ENCODE data around the gene TGFBR3. TPM values are rescaled to one million over a fixed set of nuclear protein-coding genes. Genes with fewer than 3 reads are reported as not detected.

The TGFBR3 gene
- total RNA-seq, 2 experiments from 2014 or later = 31.5 to 36.6 TPM

DNA sequence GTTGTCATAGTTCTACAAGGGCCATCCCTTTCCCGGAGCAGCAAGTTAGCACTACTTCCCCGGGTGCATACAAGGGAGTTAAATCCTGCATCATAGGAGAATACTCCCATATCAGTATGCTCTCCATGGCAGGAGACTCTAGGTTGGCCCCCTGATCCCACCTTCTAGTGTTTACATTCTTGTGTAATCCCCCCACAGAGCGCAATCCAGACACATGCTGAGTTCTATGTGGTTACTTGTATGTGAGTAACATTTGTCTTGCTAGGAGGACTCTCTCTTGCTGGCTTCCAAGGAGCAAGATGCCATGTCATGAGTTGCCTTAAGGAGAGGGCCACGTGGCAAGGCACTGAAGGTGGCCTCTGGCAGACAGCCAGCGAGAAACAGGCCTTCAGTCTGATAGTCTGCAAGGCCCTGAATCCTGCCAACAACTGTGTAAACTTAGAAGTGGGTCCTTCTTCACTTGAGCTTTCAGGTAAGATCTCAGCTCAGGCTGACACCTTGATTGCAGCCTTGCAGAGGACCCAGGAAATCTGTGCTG is 230.0 kb downstream of the TGFBR3 start:
- no peaks in the 10 kb centered on the region for H3K4me1 ChIP-seq (ENCODE audit: insufficient read depth, low read length)
- no peak overlapping the region for H3K4me3 Mint-ChIP-seq
- peaks cover 0 to under 1% of the 10 kb centered on the region in 2 experiments for H3K9me3 ChIP-seq (ENCODE audit: control insufficient read depth in 1 of 2, insufficient read depth in 1 of 2, low read length in 2 of 2)
- H3K36me3 Mint-ChIP-seq (ENCODE audit: low read depth) = no peaks in the 10 kb centered on the region
- CTCF ChIA-PET = no interaction called here
- H3K27me3 ChIP-seq (ENCODE audit: control insufficient read depth in 1 of 2, insufficient read depth in 2 of 2, low read length in 2 of 2) = no peaks in the 10 kb centered on the region
- H3K27ac Mint-ChIP-seq = no peak overlapping the region
- no peaks in the 10 kb centered on the region for H3K36me3 ChIP-seq (ENCODE audit: insufficient read depth, low read length)
- ATAC-seq (ENCODE audit: poor library complexity) (no peak), DNase-seq (no peak)
- intact Hi-C loops (cut with DNase I, micrococcal nuclease) = no loop called here
- peaks cover 5% of the 10 kb centered on the region for H3K9me3 Mint-ChIP-seq
- H3K27ac ChIP-seq (ENCODE audit: low read depth in 1 of 2, low read length in 2 of 2) = no peak overlapping the region
- no peaks in the 10 kb centered on the region for H3K4me1 Mint-ChIP-seq (ENCODE audit: low read depth)
- no peak overlapping the region for H3K4me3 ChIP-seq (ENCODE audit: low read length)
- no peaks in the 10 kb centered on the region for H3K27me3 Mint-ChIP-seq
- POLR2A ChIA-PET = no interaction called here
- TF ChIP-seq, protein P1, sequence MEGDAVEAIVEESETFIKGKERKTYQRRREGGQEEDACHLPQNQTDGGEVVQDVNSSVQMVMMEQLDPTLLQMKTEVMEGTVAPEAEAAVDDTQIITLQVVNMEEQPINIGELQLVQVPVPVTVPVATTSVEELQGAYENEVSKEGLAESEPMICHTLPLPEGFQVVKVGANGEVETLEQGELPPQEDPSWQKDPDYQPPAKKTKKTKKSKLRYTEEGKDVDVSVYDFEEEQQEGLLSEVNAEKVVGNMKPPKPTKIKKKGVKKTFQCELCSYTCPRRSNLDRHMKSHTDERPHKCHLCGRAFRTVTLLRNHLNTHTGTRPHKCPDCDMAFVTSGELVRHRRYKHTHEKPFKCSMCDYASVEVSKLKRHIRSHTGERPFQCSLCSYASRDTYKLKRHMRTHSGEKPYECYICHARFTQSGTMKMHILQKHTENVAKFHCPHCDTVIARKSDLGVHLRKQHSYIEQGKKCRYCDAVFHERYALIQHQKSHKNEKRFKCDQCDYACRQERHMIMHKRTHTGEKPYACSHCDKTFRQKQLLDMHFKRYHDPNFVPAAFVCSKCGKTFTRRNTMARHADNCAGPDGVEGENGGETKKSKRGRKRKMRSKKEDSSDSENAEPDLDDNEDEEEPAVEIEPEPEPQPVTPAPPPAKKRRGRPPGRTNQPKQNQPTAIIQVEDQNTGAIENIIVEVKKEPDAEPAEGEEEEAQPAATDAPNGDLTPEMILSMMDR (IDR thresholded peaks at IDR 0.05) = no peak

DNA sequence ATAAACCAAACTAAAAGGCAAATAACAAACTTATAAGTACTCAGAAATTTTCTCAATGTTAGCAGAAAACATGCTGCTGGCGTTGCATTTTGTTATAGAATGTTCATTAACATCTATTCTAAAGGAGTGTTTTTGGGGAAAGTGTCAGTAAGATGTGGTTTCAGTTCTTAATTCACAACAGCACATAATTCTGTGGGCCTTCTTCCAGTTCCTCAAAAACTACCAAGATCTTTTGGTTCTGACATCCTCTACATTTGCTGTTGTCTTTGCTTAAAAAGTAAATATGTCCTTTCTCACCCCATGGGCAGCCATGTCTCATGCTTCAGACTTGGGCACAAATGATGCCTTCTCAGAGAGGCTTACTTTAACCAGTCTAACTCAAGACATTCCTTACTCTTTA is 232.8 kb downstream of the TGFBR3 start:
- CTCF ChIA-PET = no interaction called here
- no peaks in the 10 kb centered on the region for H3K9me3 ChIP-seq (ENCODE audit: control insufficient read depth in 1 of 2, insufficient read depth in 1 of 2, low read length in 2 of 2)
- Mint-ChIP-seq H3K27ac (no peak overlapping the region), H3K27me3 (no peaks in the 10 kb centered on the region), H3K4me1 (ENCODE audit: low read depth) (peaks cover 10% of the 10 kb centered on the region), H3K4me3 (no peak overlapping the region), H3K36me3 (ENCODE audit: low read depth) (no peaks in the 10 kb centered on the region), H3K9me3 (no peaks in the 10 kb centered on the region)
- POLR2A ChIA-PET = no interaction called here
- intact Hi-C loops (cut with DNase I, micrococcal nuclease) = no loop called here
- no peaks in the 10 kb centered on the region for H3K27me3 ChIP-seq (ENCODE audit: control insufficient read depth in 1 of 2, insufficient read depth in 2 of 2, low read length in 2 of 2)
- ATAC-seq (ENCODE audit: poor library complexity) (no peak), DNase-seq (no peak)
- H3K4me1 ChIP-seq (ENCODE audit: insufficient read depth, low read length) = no peaks in the 10 kb centered on the region
- no peak overlapping the region for H3K27ac ChIP-seq (ENCODE audit: low read depth in 1 of 2, low read length in 2 of 2)
- H3K4me3 ChIP-seq (ENCODE audit: low read length) = no peak overlapping the region
- H3K36me3 ChIP-seq (ENCODE audit: insufficient read depth, low read length) = no peaks in the 10 kb centered on the region
- TF ChIP-seq, protein P1 (IDR thresholded peaks at IDR 0.05) = no peak

DNA sequence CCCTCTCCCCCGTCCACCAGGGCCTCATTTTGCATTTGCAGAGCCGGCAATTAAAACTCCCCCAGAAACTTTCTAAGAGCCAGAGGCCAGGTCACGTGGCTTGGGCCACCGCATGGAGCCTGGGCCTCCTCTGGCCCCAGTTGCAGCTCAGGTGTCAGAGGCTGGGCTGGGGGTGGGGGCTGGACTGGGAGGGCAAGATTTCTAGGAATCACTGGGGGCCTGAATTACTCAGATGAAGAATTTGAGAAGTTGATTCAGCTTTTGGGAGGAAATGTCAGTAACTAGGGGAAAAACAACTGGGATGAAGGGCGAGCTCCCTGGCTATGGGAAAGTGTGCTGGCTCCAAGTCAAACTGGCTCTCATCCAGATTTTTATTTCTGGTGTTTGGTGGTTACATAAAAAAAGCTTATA is 234.3 kb downstream of the TGFBR3 start:
- POLR2A ChIA-PET = no interaction called here
- H3K9me3 ChIP-seq (ENCODE audit: control insufficient read depth in 1 of 2, insufficient read depth in 1 of 2, low read length in 2 of 2) = no peaks in the 10 kb centered on the region
- ATAC-seq (ENCODE audit: poor library complexity) (no peak), DNase-seq (no peak)
- Mint-ChIP-seq H3K4me1 (ENCODE audit: low read depth) (peaks cover 23% of the 10 kb centered on the region), H3K36me3 (ENCODE audit: low read depth) (no peaks in the 10 kb centered on the region), H3K27me3 (no peaks in the 10 kb centered on the region), H3K4me3 (no peak overlapping the region), H3K9me3 (no peaks in the 10 kb centered on the region), H3K27ac (no peak overlapping the region)
- no peak overlapping the region for H3K27ac ChIP-seq (ENCODE audit: low read depth in 1 of 2, low read length in 2 of 2)
- intact Hi-C loops (cut with DNase I, micrococcal nuclease) = no loop called here
- no peak overlapping the region for H3K4me3 ChIP-seq (ENCODE audit: low read length)
- peaks cover 8% of the 10 kb centered on the region for H3K4me1 ChIP-seq (ENCODE audit: insufficient read depth, low read length)
- no peaks in the 10 kb centered on the region for H3K36me3 ChIP-seq (ENCODE audit: insufficient read depth, low read length)
- H3K27me3 ChIP-seq (ENCODE audit: control insufficient read depth in 1 of 2, insufficient read depth in 2 of 2, low read length in 2 of 2) = no peaks in the 10 kb centered on the region
- TF ChIP-seq, protein P1 (IDR thresholded peaks at IDR 0.05) = no peak
- CTCF ChIA-PET = no interaction called here
